Activated CD4-positive, alpha-beta memory T cell treated with anti-CD3 and anti-CD28 coated beads, Interleukin-2, amount 10 ng/mL, durations not matched to agents 7 days and 5 days (primary cell): ENCODE data around the gene TGIF2. TPM values are rescaled to one million over a fixed set of nuclear protein-coding genes. Genes with fewer than 3 reads are reported as not detected.
"Not testable (repeated sequence)": the region's sequence is repeated elsewhere in the genome, so short reads cannot be mapped to it uniquely, and the experiment has no call there.

ENCODE experiments used
- CTCF ChIA-PET: fragments of 350-600 bp; sonication (Branson Sonifier 250); formaldehyde crosslinking; loops from one replicate; lab custom pipeline; 2021; ENCODE audit warnings: antibody characterized with exemption, inconsistent platforms; lab: Charles Lee
- POLR2A ChIA-PET: fragments of 350-600 bp; sonication (Branson Sonifier 250); formaldehyde crosslinking; loops from one replicate; lab custom pipeline; 2021; ENCODE audit warnings: antibody characterized with exemption; lab: Charles Lee
- DNase-seq: peaks from one replicate; pipeline ENCODE4 v3.0.0-alpha.2; 2020
- H3K27ac Mint-ChIP-seq: one replicate; pipeline ENCODE4 v1.8.0; 2021; ENCODE audit warnings: mild to moderate bottlenecking, mixed read lengths
- H3K27me3 Mint-ChIP-seq: one replicate; pipeline ENCODE4 v1.8.0; 2021; ENCODE audit warnings: mixed read lengths
- H3K36me3 Mint-ChIP-seq: one replicate; pipeline ENCODE4 v1.8.0; 2021; ENCODE audit warnings: low read depth, mixed read lengths
- H3K4me1 Mint-ChIP-seq: one replicate; pipeline ENCODE4 v1.8.0; 2021; ENCODE audit warnings: mixed read lengths
- H3K4me3 Mint-ChIP-seq: one replicate; pipeline ENCODE4 v1.8.0; 2021; ENCODE audit warnings: mild to moderate bottlenecking, mixed read lengths
- H3K9me3 Mint-ChIP-seq: one replicate; pipeline ENCODE4 v1.8.0; 2021; ENCODE audit warnings: mixed read lengths
- total RNA-seq, 2 experiments: library from RNA; stranded (reverse); gene quantifications; one replicate each; pipeline ENCODE4 v1.2.3, GENCODE V29; 2021

Gene TGIF2
- total RNA-seq, 2 experiments from 2014 or later, result 28.0 to 33.5 TPM

GRCh38 chr20:36632487-36633284, 59.3 kb downstream of the TGIF2 start:
- H3K4me3 Mint-ChIP-seq, result no peak overlapping the region
- no peaks in the 10 kb centered on the region for H3K27me3 Mint-ChIP-seq
- ChIA-PET POLR2A (interaction anchor here (1.0 to 7.3 kb wide), 2 partner anchors 9 to 13 kb away, joined by 4 to 75 read pairs; partner anchors contain the start of gene SLA2), CTCF (interaction anchor here (0.6 to 0.8 kb wide), 2 partner anchors 20 to 22 kb away, joined by 3 read pairs; no protein-coding TSS in a partner anchor)
- H3K27ac Mint-ChIP-seq, result peak overlapping the region; percentile 44
- no peaks in the 10 kb centered on the region for H3K9me3 Mint-ChIP-seq
- H3K4me1 Mint-ChIP-seq, result peaks cover 40% of the 10 kb centered on the region
- DNase-seq, result no peak
- peaks cover 65% of the 10 kb centered on the region for H3K36me3 Mint-ChIP-seq

- Mint-ChIP-seq H3K27ac (no peak overlapping the region), H3K4me1 (peaks cover 35% of the 10 kb centered on the region), H3K4me3 (no peak overlapping the region), H3K9me3 (no peaks in the 10 kb centered on the region), H3K27me3 (no peaks in the 10 kb centered on the region), H3K36me3 (peaks cover 63% of the 10 kb centered on the region)
- ChIA-PET CTCF (interaction anchor here (0.8 kb wide), 1 partner anchor 11 kb away, joined by 4 read pairs; no protein-coding TSS in a partner anchor), POLR2A (interaction anchor here (7.3 kb wide), 1 partner anchor 13 kb away, joined by 75 read pairs; the partner anchor contains the start of gene SLA2)
- no peak for DNase-seq
Measured at GRCh38 chr20:36633285-36633772, 59.9 kb downstream of the TGIF2 start.

GRCh38 chr20:36634342-36634741, 60.9 kb downstream of the TGIF2 start:
- H3K36me3 Mint-ChIP-seq, result peaks cover 69% of the 10 kb centered on the region

GRCh38 chr20:36638876-36639400, 65.5 kb downstream of the TGIF2 start:
- H3K27ac Mint-ChIP-seq, H3K9me3 Mint-ChIP-seq, H3K4me3 Mint-ChIP-seq, H3K27me3 Mint-ChIP-seq, DNase-seq: not testable (repeated sequence)
- CTCF ChIA-PET, result interaction anchor here (0.6 kb wide), 1 partner anchor 9 kb away, joined by 3 read pairs; no protein-coding TSS in a partner anchor
- peaks cover 70% of the 10 kb centered on the region for H3K36me3 Mint-ChIP-seq
- peaks cover 32% of the 10 kb centered on the region for H3K4me1 Mint-ChIP-seq
- POLR2A ChIA-PET, result interaction anchor here (0.8 kb wide), 1 partner anchor 12 kb away, joined by 3 read pairs; no protein-coding TSS in a partner anchor

More at GRCh38 chr20:36634342-36634741, 60.9 kb downstream of the TGIF2 start:
- ChIA-PET POLR2A (interaction anchor here (1.3 to 7.3 kb wide), 2 partner anchors 12 to 28 kb away, joined by 6 to 75 read pairs; partner anchors contain the start of gene SLA2), CTCF (no interaction called here)
- no peak overlapping the region for H3K4me3 Mint-ChIP-seq
- no peaks in the 10 kb centered on the region for H3K9me3 Mint-ChIP-seq
- no peaks in the 10 kb centered on the region for H3K27me3 Mint-ChIP-seq
- peaks cover 33% of the 10 kb centered on the region for H3K4me1 Mint-ChIP-seq
- H3K27ac Mint-ChIP-seq, result peak overlapping the region; percentile 2
- no peak for DNase-seq

GRCh38 chr20:36641506-36641843, 68.1 kb downstream of the TGIF2 start:
- POLR2A ChIA-PET, result interaction anchor here (5.0 kb wide), 1 partner anchor 29 kb away, joined by 32 read pairs; no protein-coding TSS in a partner anchor
- Mint-ChIP-seq H3K4me3 (no peak overlapping the region), H3K9me3 (no peaks in the 10 kb centered on the region), H3K27ac (peak overlapping the region; percentile 75), H3K4me1 (peaks cover 45% of the 10 kb centered on the region), H3K36me3 (peaks cover 75% of the 10 kb centered on the region), H3K27me3 (no peaks in the 10 kb centered on the region)
- DNase-seq, result no peak
- CTCF ChIA-PET, result interaction anchor here (0.6 kb wide), 1 partner anchor 438 kb away, joined by 3 read pairs; no protein-coding TSS in a partner anchor

- H3K36me3 Mint-ChIP-seq, result peaks cover 72% of the 10 kb centered on the region
- POLR2A ChIA-PET, result interaction anchor here (4.2 to 5.0 kb wide), 3 partner anchors 29 to 92 kb away, joined by 22 to 67 read pairs (median 32); partner anchors contain the start of gene RAB5IF
- H3K27me3 Mint-ChIP-seq, result no peaks in the 10 kb centered on the region
- no peaks in the 10 kb centered on the region for H3K9me3 Mint-ChIP-seq
- peak overlapping the region; percentile 47 for H3K4me3 Mint-ChIP-seq
- no peak for DNase-seq
- peak overlapping the region; percentile 97 for H3K27ac Mint-ChIP-seq
- H3K4me1 Mint-ChIP-seq, result peaks cover 49% of the 10 kb centered on the region
- CTCF ChIA-PET, result interaction anchor here (0.6 to 1.4 kb wide), 4 partner anchors 29 to 439 kb away, joined by 3 to 4 read pairs (median 3); partner anchors contain the start of gene RAB5IF
Measured at GRCh38 chr20:36642136-36642535, 68.7 kb downstream of the TGIF2 start.

Other genes starting within 250 kb of the TGIF2 start
- gene MYL9, start 32.1 kb upstream of the TGIF2 start, total RNA-seq, result 1 to 10 TPM; 1.1 to 1.7 TPM
- gene RAB5IF, start 32.2 kb downstream of the TGIF2 start, total RNA-seq, result 10 to 100 TPM; 92.8 to 94.1 TPM
- 10 to 100 TPM; 78.6 to 79.9 TPM for gene SLA2, start 72.6 kb downstream of the TGIF2 start, total RNA-seq
- gene NDRG3, start 172.5 kb downstream of the TGIF2 start, total RNA-seq, result 10 to 100 TPM; 32.8 to 33.7 TPM
- gene DSN1, start 200.2 kb downstream of the TGIF2 start, total RNA-seq, result 10 to 100 TPM; 31.9 to 32.0 TPM